Measurements from ENCODE around the gene PREX1.

The PREX1 gene

DNA sequence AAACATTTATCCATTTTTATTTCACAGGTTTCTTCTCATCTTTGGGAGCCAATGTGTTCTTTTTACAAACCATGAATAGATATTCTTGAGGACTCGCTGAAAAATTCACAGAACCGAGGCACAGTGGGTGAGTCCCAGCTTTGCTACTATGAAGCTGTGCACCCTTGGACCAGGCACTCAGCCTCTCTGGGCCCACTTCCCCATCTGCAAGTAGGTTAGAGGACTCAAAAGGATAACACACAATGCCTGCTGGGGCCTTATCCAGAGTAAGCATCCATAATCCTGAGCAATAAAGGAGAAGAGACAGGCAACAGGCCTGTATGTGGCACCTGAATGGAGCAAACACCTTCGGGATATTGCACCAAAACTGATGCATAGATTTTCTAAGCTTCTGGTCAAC, 153.3 kb downstream of the PREX1 start:
- no peak for DNase-seq

DNA sequence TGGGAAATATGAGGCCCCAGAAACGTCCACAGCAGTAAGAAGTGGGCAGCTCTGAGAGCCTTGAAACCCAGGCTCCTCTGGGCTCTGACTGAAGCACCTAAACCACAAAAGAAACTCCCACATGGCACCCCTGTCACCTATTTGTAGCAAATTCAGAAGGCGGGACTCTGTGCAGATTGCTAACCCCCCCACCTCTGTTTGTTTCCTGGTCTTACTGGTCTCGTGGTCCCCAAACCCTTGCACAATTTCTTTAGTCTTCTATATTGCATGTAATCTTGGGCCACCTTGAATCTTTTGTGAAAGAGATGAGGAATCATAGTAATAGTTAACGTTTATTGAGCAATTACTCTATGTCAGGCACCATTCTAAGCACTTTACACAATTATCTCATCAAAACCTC, 154.3 kb downstream of the PREX1 start:
- no peak for DNase-seq

GRCh38 chr20:48672324-48672723, 155.5 kb downstream of the PREX1 start:
- no peak for DNase-seq

DNA sequence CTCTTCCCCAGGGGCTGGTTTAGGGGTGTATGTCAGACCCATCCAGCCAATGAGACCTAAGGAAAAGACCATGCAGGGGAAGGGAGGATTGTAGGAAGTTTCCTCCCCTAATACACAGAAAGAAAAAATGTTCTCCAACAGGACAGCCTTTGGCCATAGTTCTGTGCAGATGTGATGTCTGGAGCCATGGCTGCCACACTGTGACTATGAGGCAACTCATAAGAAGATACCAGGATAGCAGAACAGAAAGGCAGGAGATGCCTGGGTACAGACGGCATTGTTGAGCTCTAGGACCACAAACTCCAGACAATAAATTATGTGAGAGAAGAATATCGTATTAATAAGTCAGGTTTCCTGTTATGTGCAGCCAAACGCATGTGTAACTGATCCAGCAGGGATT, 156.7 kb downstream of the PREX1 start:
- DNase-seq, result no peak

DNA sequence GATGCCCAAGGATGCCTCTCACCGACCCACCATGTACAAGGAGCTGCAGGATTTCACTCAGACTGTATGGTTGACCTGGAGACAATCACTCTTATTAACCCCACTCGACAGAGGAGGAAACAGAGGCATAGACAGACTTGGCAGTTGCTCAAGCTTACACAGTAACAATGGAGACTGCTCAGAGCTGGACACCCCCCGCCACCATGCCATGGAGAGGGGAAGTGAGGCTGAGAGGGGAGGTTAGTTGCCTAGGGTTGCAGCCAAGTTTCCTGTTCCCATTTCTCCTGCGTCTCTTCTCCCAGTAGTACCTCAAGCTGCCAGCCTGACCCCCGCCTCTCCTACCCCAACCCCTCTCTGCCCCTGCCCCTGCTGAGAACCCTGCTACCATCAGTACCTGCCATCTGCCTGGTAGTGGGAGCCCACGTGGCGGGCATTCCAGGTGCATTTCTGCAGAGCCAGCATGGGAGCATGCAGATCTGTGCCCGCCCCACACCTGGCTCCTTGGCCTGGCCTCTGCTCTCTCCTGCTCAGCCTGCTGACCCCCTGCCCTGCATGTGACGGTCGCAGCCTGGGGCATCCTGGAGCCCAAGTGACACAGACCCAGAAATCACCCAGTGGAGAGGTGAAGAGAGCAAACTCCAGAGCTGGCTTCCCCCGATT, 157.7 kb downstream of the PREX1 start:
- peak; percentile 68 to 71 for DNase-seq

- DNase-seq, result no peak
These were observed 159.3 kb downstream of the PREX1 start for GRCh38 chr20:48668451-48668946.

DNA sequence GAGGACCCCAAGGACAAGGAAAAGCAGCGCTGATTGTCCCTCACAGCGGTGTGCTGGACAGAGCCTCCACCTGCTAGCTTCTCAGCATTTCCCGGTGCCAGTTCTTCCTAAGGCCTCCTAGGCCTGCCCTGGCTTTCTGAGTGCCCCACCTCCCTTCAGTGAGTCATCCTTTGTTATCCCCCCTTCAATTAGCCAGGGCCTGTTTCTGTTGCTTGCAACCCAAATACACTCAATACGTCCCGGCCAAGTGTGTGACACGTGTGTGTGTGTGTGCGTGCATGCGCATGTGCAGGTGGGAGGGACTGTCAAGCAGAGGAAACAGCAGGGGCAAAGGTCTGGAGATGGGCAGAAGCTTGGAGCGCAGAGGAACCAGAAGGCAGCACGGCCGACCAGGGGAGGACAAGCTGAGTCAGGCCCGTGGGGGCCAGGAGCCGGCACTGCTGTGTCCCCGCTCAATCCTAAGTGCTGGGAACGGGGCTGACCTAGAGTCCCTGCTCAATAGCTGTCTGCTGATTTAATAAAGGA, 159.8 kb downstream of the PREX1 start:
- DNase-seq, result no peak

GRCh38 chr20:48667481-48667880, 160.3 kb downstream of the PREX1 start:
- DNase-seq, result no peak

DNA sequence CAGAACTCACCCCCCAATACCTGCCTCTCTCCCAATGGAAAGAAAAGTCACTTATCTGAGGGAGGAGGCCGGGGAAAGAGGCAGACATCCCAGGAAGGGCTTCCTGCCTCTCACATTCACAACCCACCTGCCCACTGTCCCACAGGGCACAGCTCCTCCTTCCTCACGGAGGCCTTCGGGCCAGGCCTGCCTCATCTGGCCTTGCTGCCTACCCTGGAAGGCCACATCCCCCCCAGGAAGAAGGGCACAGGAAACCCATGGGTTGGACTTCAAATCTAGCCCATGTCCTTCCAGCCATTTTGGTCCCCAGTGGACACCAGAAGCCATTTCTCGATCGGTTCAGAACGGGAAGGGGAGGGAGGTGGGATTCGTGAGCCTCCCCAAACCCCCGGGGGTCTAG, 162.0 kb downstream of the PREX1 start:
- no peak for DNase-seq

GRCh38 chr20:48662711-48663110, 165.1 kb downstream of the PREX1 start:
- DNase-seq, result no peak

- DNase-seq, result no peak
These were observed 166.0 kb downstream of the PREX1 start for GRCh38 chr20:48661575-48662455.

DNA sequence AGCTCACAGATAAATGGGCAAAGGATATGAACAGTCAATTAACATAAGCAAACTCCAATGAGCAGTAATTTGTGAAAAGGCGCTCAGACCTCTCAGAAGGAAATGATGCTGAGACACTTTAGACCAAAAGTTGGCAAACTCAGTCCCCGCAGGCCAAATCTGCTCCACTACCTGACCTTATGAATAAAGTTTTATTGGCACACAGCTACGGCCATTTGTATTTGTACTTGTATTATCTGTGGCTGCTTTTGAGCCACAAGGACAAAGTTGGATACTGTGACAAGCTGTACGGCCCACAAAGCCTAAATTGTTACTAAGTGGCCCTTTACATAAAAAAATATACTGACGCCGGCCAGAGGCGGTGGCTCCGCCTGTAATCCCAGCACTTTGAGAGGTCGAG, 167.0 kb downstream of the PREX1 start:
- no peak for DNase-seq

- DNase-seq, result no peak
These were observed 167.9 kb downstream of the PREX1 start for GRCh38 chr20:48659858-48660257.

DNA sequence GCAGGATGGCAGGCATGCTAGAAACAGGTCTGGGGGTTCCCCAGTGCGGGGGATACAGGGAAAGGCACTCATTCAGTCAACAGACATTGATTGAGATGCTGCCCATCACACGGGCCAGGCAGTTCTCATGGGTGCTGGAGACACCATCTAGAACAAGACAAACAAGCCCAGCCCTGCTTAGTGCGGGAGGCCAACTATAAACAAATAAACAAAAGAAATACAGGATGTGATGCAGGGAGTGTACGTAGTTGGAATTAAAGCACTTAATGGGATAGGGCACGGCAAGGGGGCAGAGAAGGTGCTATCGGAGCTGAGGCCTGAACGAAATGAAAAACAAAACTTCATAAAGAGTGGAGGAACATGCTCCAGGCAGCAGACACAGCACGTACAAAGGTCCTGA, 169.3 kb downstream of the PREX1 start:
- DNase-seq, result no peak

GRCh38 chr20:48658198-48658476, 169.7 kb downstream of the PREX1 start:
- DNase-seq, result no peak

DNA sequence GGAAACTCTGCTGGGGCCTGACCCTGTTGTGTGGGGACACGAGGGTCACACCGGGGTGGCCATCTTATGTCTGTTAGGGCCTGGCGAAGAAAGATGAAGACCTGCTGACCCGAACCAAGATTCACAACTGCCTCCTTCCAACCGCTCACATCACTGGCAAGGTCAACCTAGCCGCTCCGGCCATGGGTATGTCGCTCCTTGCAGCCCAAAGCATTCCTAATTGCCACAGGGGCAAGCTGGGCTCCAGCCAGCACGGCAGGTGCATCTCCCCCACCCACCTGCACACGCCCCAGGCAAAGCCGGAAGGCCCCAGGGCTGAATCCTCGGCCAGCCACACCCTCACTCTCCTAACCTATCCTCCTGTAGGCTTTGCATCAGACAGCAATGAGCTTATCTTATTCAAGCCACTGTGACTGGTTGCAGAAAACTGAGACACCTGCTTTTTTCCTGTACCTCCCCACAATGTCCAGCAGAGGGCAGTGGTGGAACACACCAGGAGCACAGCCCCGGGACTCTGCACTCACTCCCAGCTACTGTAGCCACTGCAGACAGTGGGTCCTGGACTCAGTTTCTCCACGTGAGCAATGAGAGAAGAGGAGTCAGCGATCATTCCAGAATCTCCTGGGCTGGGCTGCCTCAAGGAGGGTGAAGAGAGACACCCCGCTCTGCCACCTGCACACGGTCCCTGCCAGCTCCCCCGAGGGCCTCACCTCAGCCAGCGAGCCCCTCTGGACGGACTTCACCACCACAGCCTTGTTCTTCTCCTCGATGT, 170.2 kb downstream of the PREX1 start:
- peak; percentile 74 to 77 for DNase-seq

DNA sequence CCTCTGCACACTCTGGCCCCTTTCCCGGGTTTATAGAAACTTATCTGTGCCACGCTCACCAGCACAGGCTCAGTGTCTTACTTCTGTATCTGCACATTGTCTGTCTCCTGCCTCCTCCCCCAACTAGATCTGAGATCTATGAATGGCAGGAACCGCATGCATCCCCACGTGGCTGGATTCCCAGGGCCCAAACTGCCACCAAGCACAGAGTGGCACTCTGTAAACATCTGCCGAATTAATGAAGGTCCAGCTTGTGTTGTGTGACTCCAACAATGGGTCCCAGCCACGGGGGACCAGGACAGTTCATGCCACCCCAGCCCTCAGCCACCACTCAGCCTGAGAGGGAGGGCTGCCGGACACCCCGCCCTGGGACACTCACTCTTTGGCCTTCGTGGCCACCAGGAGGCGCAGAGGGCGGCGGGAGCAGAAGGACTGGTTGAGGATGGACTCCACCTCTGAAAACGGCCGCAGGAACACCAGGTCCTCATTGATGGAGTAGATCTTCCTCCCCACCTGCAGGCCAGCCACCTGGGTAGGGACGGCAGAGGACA, 171.1 kb downstream of the PREX1 start:
- no peak for DNase-seq

GRCh38 chr20:48656137-48656536, 171.7 kb downstream of the PREX1 start:
- no peak for DNase-seq

GRCh38 chr20:48653706-48654051, 174.1 kb downstream of the PREX1 start:
- no peak for DNase-seq

DNA sequence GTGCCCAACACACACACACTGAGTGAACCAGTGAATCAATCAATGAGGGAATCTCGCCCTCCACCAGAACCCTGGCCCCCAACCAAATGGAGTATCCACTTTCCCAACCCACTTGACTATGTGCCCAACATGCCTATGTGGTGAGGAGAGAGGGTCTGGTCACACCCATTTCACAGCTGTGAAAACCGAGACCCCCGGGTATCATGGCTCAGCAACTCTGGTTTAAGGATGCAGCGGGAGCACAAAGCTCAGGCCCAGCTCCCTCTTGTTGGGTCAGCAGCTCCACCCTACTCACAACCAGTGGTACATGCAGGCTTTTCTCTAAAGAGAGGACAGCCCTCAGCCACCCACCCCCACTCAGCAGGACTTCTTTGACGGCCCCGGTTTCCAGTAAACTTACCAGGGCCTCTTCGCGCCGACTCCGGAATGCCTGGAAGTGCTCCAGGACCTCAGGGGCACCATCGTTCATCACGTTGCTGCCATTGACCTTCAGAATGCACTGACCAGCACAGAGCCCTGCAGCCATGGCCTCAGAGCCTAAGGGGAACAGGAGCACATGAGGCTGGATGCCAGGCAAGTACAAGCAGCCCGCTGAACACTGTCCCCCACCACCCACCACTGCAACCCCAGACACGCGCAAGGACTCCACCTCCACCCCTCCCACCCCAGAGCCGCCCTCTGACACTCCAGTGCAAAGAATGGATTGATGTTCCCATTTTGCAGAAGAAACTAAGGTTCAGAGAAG, 174.7 kb downstream of the PREX1 start:
- no peak for DNase-seq

DNA sequence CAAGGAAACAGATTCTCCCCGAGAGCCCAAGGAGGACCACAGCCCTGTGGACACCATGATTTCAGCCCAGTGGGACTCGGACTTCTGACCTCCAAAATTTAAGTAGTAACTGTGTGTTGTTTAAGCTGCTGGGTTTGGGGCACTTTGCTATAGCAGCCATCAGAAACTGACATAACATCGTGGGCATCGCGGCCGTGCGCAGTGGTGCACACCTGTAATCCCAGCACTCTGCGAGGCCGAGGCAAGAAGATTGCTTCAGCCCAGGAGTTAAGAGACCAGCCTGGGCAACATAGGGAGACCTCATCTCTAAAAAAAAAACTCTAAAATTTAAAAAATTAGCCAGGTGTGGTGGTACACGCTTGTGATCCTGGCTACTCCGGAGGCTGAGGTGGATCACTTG, 175.8 kb downstream of the PREX1 start:
- no peak for DNase-seq

GRCh38 chr20:48651271-48651670, 176.5 kb downstream of the PREX1 start:
- DNase-seq, result no peak

DNA sequence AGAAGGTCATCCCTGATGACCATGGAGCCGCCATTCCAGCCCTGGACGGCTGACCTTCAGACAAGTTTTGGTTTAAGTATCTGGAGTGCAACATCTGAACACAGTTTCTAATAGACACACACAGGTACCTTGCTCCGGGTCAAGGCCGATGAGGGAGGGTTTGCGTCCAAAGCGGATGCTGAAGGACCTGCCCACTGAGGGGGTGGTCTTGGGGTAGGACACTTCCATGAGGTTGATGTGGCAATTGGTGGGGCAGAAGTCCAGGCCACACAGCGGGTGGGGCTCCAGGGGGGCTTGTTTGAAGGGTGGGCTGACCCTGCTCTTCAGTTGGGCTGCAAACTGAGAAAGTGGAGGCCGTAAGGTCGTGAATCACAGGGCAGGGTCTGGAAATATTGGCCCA, 177.9 kb downstream of the PREX1 start:
- no peak for DNase-seq

All from Kasumi-1 (cell line).